HCT116 (cell line): ENCODE measurements around the gene LHX1. TPM values are rescaled to one million over a fixed set of nuclear protein-coding genes. Genes with fewer than 3 reads are reported as not detected.

Experiments used
- ATAC-seq: fragments of 200-7000 bp; cut with Tn5 transposase; 2 replicates; pipeline ENCODE4 v1.9.1; 2020; ENCODE audit warnings: mild to moderate bottlenecking, moderate library complexity
- BruUV-seq: library from RNA; stranded (reverse); fragments of 400-500 nt; replicated peaks from 2 replicates; lab custom pipeline; 2021; lab: Mats Ljungman, UMichigan
- CTCF ChIA-PET: fragments of 300-600 bp; sonication (Branson Sonifier 250); formaldehyde crosslinking; loops from one replicate; lab custom pipeline; 2021; ENCODE audit warnings: antibody characterized with exemption; lab: Charles Lee
- POLR2A ChIA-PET: fragments of 300-600, 350-600 bp; sonication (Branson Sonifier 250); formaldehyde crosslinking; loops from one replicate; lab custom pipeline; 2021; ENCODE audit warnings: antibody characterized with exemption; lab: Charles Lee
- RAD21 ChIA-PET, 2 experiments: fragments of 300-600 bp; sonication (Branson Sonifier 250); formaldehyde crosslinking; loops; one replicate each; lab custom pipeline; 2023; ENCODE audit warnings: low total read pairs in 2 of 2; ENCODE audit not compliant: uncharacterized antibody in 2 of 2, unreplicated experiment in 2 of 2, low non-redundant PET in 1 of 2; lab: Charles Lee
- DNase-seq: peaks from one replicate; pipeline ENCODE4 v3.0.0-alpha.2; 2010; ENCODE audit warnings: low read depth, low spot score
- H2AFZ ChIP-seq: fragments of 200-600 bp; shearing (Covaris generic), sonication (generic); 2 replicates; pipeline ENCODE4 v1.6.1; 2017; ENCODE audit warnings: low read depth, mixed run types, mixed read lengths, antibody characterized with exemption, low read length; ENCODE audit not compliant: poor library complexity, severe bottlenecking
- H3K27ac ChIP-seq: 2 replicates; pipeline ENCODE4 v1.5.1; 2012; ENCODE audit warnings: low read depth, low read length
- H3K27me3 ChIP-seq: fragments of 200-600 bp; sonication (generic); 2 replicates; pipeline ENCODE4 v1.6.1; 2016; ENCODE audit warnings: mixed run types, low read length, mixed read lengths; ENCODE audit not compliant: insufficient read depth
- H3K36me3 ChIP-seq, 2 experiments: fragments of 200-500 bp in 1 of 2; fragments of 200-600 bp in 1 of 2; sonication (Bioruptor generic) in 1 of 2; sonication (generic) in 1 of 2; 2 replicates each; pipeline versions ENCODE4 v1.5.1 to v1.6.1; 2014 to 2016; ENCODE audit warnings: low read length in 2 of 2, inconsistent platforms in 1 of 2, mixed read lengths in 1 of 2, mixed run types in 1 of 2; ENCODE audit not compliant: insufficient read depth in 2 of 2, control insufficient read depth in 1 of 2
- H3K4me1 ChIP-seq, 2 experiments: fragments of 200-600 bp in 1 of 2; sonication (generic) in 1 of 2; 2 replicates each; pipeline versions ENCODE4 v1.5.1 to v1.6.1; 2012 to 2017; ENCODE audit warnings: low read length in 2 of 2, inconsistent platforms in 1 of 2, mild to moderate bottlenecking in 1 of 2, mixed read lengths in 1 of 2, mixed run types in 1 of 2, moderate library complexity in 1 of 2; ENCODE audit not compliant: insufficient read depth in 2 of 2, control insufficient read depth in 1 of 2
- H3K4me2 ChIP-seq: fragments of 200-600 bp; sonication (generic); 2 replicates; pipeline ENCODE4 v1.6.1; 2017; ENCODE audit warnings: mixed run types, low read length, mixed read lengths
- H3K4me3 ChIP-seq, 2 experiments: fragments of 200-600 bp in 1 of 2; sonication (generic) in 1 of 2; replicated peaks in 1 of 2; 2 replicates each; pipeline ENCODE4 v1.5.1; 2011 to 2016; ENCODE audit warnings: low read length in 2 of 2, control low read depth in 1 of 2, low read depth in 1 of 2, mild to moderate bottlenecking in 1 of 2, mixed read lengths in 1 of 2, mixed run types in 1 of 2
- H3K79me2 ChIP-seq: fragments of 200-600 bp; sonication (generic); 2 replicates; pipeline ENCODE4 v1.6.1; 2017; ENCODE audit warnings: mild to moderate bottlenecking, mixed run types, low read length, moderate library complexity, mixed read lengths; ENCODE audit not compliant: insufficient read depth
- H3K9ac ChIP-seq: fragments of 200-600 bp; sonication (generic); 2 replicates; pipeline ENCODE4 v1.6.1; 2016; ENCODE audit warnings: low read length, mixed read lengths
- H3K9me2 ChIP-seq: fragments of 200-600 bp; sonication (generic), shearing (Covaris generic); 2 replicates; pipeline ENCODE4 v1.6.1; 2017; ENCODE audit warnings: mixed run types, mild to moderate bottlenecking, moderate library complexity; ENCODE audit not compliant: insufficient read depth
- H3K9me3 ChIP-seq, 2 experiments: fragments of 200-500 bp in 1 of 2; fragments of 200-600 bp in 1 of 2; sonication (Bioruptor generic) in 1 of 2; sonication (generic) in 1 of 2; 2 replicates each; pipeline ENCODE4 v1.6.1; 2014 to 2017; ENCODE audit warnings: low read length in 2 of 2, mixed read lengths in 2 of 2, inconsistent platforms in 1 of 2, low read depth in 1 of 2, mild to moderate bottlenecking in 1 of 2, mixed run types in 1 of 2, moderate library complexity in 1 of 2; ENCODE audit not compliant: control insufficient read depth in 1 of 2, insufficient read depth in 1 of 2
- H4K20me1 ChIP-seq: fragments of 200-600 bp; sonication (generic), shearing (Covaris generic); 2 replicates; pipeline ENCODE4 v1.6.1; 2017; ENCODE audit warnings: mixed run types, mild to moderate bottlenecking, moderate library complexity; ENCODE audit not compliant: insufficient read depth
- CEBPB ChIP-seq: IDR thresholded peaks from 2 replicates; pipeline ENCODE4 v1.6.1; 2012; ENCODE audit warnings: low read depth
- EGR1 ChIP-seq: IDR thresholded peaks from 2 replicates; pipeline ENCODE4 v1.6.1; 2012; ENCODE audit warnings: low read depth
- ELF1 ChIP-seq: IDR thresholded peaks from 2 replicates; pipeline ENCODE4 v1.6.1; 2012; ENCODE audit warnings: low read depth, borderline replicate concordance
- EZH2 ChIP-seq: fragments of 200-600 bp; sonication (generic); IDR thresholded peaks from 2 replicates; pipeline ENCODE4 v1.6.1; 2017; ENCODE audit warnings: antibody characterized with exemption, mixed run types
- EZH2phosphoT487 ChIP-seq: fragments of 200-600 bp; IDR thresholded peaks from 2 replicates; pipeline ENCODE4 v1.6.1; 2018; ENCODE audit warnings: antibody characterized with exemption, borderline replicate concordance
- POLR2A ChIP-seq: IDR thresholded peaks from 2 replicates; pipeline ENCODE4 v1.7.0; 2011; ENCODE audit warnings: borderline replicate concordance; ENCODE audit not compliant: insufficient read depth, insufficient read length; ENCODE audit errors: extremely low read depth
- POLR2AphosphoS5 ChIP-seq: IDR thresholded peaks from 2 replicates; pipeline ENCODE4 v1.6.1; 2011; ENCODE audit warnings: mild to moderate bottlenecking, low read depth, low read length, moderate library complexity
- RAD21 ChIP-seq: IDR thresholded peaks from 2 replicates; pipeline ENCODE4 v1.6.1; 2012; ENCODE audit warnings: low read depth, mild to moderate bottlenecking
- SP1 ChIP-seq: IDR thresholded peaks from 2 replicates; pipeline ENCODE4 v1.6.1; 2012; ENCODE audit warnings: low read depth
- SRF ChIP-seq: IDR thresholded peaks from 2 replicates; pipeline ENCODE4 v1.6.1; 2012; ENCODE audit warnings: low read depth
- TCF7L2 ChIP-seq: IDR thresholded peaks from 2 replicates; pipeline ENCODE4 v1.7.0; 2011; ENCODE audit warnings: borderline replicate concordance, inconsistent platforms; ENCODE audit not compliant: insufficient read depth, insufficient read length; ENCODE audit errors: extremely low read depth
- YY1 ChIP-seq: IDR thresholded peaks from 2 replicates; pipeline ENCODE4 v1.6.1; 2011; ENCODE audit warnings: low read length, low read depth, moderate library complexity, mild to moderate bottlenecking; ENCODE audit not compliant: insufficient replicate concordance; ENCODE audit errors: extremely low read depth
- intact Hi-C: fragments of 100-400 bp; cut with micrococcal nuclease; formaldehyde crosslinking; loops from 2 replicates; pipeline ENCODE4 v1.10.0; 2022
- total RNA-seq: library from RNA; stranded (reverse); gene quantifications from one replicate; pipeline ENCODE4 v1.2.1, GENCODE V29; 2021; ENCODE audit not compliant: unreplicated experiment
- TF ChIP-seq, protein P1 (sequence below), 3 experiments: fragments of 200-600 bp in 1 of 3; sonication (generic) in 1 of 3; IDR thresholded peaks in 2 of 3; conservative IDR thresholded peaks in 1 of 3; 2 replicates each; pipeline ENCODE4 v1.5.1; 2012 to 2017; ENCODE audit warnings: low read depth in 2 of 3, low read length in 2 of 3, antibody characterized with exemption in 1 of 3, borderline replicate concordance in 1 of 3, control low read depth in 1 of 3, mild to moderate bottlenecking in 1 of 3, mixed read lengths in 1 of 3, mixed run types in 1 of 3, moderate library complexity in 1 of 3; ENCODE audit not compliant: insufficient read depth in 1 of 3
- TF ChIP-seq, protein P2 (sequence below): IDR thresholded peaks from 2 replicates; pipeline ENCODE4 v1.6.1; 2012; ENCODE audit warnings: low read depth

Gene LHX1
- total RNA-seq, 1 experiment from 2014 or later, result 0.44 TPM

DNA sequence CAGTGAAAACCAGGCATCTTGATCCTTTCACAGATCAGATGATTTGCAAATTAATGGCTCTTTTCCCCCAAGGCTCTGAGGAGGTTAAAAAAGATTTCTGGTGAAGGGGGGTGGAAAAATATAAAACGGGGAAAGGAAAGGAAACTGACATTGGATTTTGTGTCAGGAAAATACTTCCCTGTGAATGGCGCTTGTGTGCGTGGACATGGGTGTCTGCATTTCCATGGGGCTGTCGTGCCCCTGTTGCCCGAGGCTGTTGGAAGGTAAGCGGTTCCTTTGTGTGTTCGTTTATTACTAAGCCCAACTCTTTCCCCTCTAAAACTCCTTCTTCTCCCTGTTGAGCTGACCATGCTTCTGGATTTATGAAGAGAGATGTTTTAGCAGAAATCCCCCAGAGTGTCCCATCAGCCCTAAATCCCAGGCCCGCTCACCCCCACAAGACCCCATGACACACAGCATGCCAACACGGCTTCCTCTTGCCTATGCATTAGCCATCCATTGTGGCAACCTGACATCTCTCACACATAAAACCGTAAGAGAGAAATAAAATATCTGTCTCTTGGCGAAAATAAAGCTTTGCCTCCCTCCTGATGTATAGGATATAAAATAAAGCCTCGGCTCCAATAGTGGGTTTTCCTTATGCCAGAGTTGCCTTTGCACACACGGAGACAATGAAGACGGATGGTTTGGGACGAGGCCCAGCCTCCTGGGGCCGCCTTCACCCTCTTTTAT lies 7.3 kb upstream of the LHX1 start:
- ChIA-PET CTCF (no interaction called here), POLR2A (no interaction called here), RAD21 (no interaction called here)
- Histone ChIP-seq H3K4me3 (no peak overlapping the region), H3K9ac (no peak overlapping the region), H3K27ac (no peak overlapping the region), H3K9me2 (no peaks in the 10 kb centered on the region), H3K4me2 (no peak overlapping the region), H4K20me1 (no peaks in the 10 kb centered on the region), H3K4me1 (no peaks in the 10 kb centered on the region), H3K79me2 (no peaks in the 10 kb centered on the region), H2AFZ (no peak overlapping the region), H3K27me3 (no peaks in the 10 kb centered on the region), H3K36me3 (no peaks in the 10 kb centered on the region), H3K9me3 (no peaks in the 10 kb centered on the region)
- DNase-seq (no peak), ATAC-seq (no peak)
- BruUV-seq, result no TSS peak
- TF ChIP-seq POLR2AphosphoS5 (no peak), POLR2A (no peak), EZH2 (no peak)
- intact Hi-C loops, result no loop called here

DNA sequence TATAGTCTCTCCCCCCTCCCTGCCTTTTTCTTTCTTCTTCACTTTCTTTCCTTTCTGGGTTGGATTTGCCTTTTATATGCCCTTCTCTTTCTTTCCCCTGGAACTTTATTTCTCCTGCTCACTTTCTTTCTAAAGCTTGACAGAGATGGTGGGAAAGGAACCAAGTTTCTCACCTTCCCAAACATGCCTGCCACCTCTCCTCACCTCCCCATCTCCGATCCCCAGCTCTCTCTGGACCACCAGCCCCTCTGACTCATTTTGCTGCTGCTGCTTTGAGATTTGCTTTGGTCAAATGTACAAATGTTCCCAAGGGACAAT lies 6.7 kb upstream of the LHX1 start:
- intact Hi-C loops, result no loop called here
- CTCF ChIA-PET, result no interaction called here
- POLR2A ChIA-PET, result no interaction called here

More for the DNA sequence above, 6.7 kb upstream of the LHX1 start:
- H3K9ac ChIP-seq, result no peak overlapping the region
- H3K79me2 ChIP-seq, result no peaks in the 10 kb centered on the region
- H3K36me3 ChIP-seq, result no peaks in the 10 kb centered on the region
- no peaks in the 10 kb centered on the region for H3K27me3 ChIP-seq
- no TSS peak for BruUV-seq
- H3K27ac ChIP-seq, result no peak overlapping the region
- no peak for DNase-seq
- H2AFZ ChIP-seq, result no peak overlapping the region
- no peak overlapping the region for H3K4me3 ChIP-seq
- TF ChIP-seq EGR1 (no peak), TCF7L2 (no peak), CEBPB (no peak), POLR2A (no peak), RAD21 (no peak), ELF1 (no peak), SP1 (no peak), EZH2phosphoT487 (no peak), YY1 (no peak), EZH2 (no peak), SRF (no peak)
- TF ChIP-seq, protein P1, sequence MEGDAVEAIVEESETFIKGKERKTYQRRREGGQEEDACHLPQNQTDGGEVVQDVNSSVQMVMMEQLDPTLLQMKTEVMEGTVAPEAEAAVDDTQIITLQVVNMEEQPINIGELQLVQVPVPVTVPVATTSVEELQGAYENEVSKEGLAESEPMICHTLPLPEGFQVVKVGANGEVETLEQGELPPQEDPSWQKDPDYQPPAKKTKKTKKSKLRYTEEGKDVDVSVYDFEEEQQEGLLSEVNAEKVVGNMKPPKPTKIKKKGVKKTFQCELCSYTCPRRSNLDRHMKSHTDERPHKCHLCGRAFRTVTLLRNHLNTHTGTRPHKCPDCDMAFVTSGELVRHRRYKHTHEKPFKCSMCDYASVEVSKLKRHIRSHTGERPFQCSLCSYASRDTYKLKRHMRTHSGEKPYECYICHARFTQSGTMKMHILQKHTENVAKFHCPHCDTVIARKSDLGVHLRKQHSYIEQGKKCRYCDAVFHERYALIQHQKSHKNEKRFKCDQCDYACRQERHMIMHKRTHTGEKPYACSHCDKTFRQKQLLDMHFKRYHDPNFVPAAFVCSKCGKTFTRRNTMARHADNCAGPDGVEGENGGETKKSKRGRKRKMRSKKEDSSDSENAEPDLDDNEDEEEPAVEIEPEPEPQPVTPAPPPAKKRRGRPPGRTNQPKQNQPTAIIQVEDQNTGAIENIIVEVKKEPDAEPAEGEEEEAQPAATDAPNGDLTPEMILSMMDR (IDR thresholded peaks at IDR 0.05 in 2 of 3, conservative IDR thresholded peaks at IDR 0.05 in 1 of 3; ENCODE audit: borderline replicate concordance in 1 of 3, insufficient read depth in 1 of 3, low read depth in 2 of 3, low read length in 2 of 3), result no peak
- TF ChIP-seq, protein P2, sequence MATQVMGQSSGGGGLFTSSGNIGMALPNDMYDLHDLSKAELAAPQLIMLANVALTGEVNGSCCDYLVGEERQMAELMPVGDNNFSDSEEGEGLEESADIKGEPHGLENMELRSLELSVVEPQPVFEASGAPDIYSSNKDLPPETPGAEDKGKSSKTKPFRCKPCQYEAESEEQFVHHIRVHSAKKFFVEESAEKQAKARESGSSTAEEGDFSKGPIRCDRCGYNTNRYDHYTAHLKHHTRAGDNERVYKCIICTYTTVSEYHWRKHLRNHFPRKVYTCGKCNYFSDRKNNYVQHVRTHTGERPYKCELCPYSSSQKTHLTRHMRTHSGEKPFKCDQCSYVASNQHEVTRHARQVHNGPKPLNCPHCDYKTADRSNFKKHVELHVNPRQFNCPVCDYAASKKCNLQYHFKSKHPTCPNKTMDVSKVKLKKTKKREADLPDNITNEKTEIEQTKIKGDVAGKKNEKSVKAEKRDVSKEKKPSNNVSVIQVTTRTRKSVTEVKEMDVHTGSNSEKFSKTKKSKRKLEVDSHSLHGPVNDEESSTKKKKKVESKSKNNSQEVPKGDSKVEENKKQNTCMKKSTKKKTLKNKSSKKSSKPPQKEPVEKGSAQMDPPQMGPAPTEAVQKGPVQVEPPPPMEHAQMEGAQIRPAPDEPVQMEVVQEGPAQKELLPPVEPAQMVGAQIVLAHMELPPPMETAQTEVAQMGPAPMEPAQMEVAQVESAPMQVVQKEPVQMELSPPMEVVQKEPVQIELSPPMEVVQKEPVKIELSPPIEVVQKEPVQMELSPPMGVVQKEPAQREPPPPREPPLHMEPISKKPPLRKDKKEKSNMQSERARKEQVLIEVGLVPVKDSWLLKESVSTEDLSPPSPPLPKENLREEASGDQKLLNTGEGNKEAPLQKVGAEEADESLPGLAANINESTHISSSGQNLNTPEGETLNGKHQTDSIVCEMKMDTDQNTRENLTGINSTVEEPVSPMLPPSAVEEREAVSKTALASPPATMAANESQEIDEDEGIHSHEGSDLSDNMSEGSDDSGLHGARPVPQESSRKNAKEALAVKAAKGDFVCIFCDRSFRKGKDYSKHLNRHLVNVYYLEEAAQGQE, result no peak
- no peaks in the 10 kb centered on the region for H4K20me1 ChIP-seq
- peaks cover 2 to 5% of the 10 kb centered on the region in 2 experiments; a peak in 2 of 4 replicates for H3K4me1 ChIP-seq
- no peaks in the 10 kb centered on the region for H3K9me3 ChIP-seq
- no peaks in the 10 kb centered on the region for H3K9me2 ChIP-seq
- ATAC-seq, result no peak
- RAD21 ChIA-PET, result no interaction called here
- no peak overlapping the region for H3K4me2 ChIP-seq
